Measurements from ENCODE around the gene DDAH2.

The DDAH2 gene, protein sequence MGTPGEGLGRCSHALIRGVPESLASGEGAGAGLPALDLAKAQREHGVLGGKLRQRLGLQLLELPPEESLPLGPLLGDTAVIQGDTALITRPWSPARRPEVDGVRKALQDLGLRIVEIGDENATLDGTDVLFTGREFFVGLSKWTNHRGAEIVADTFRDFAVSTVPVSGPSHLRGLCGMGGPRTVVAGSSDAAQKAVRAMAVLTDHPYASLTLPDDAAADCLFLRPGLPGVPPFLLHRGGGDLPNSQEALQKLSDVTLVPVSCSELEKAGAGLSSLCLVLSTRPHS

GRCh38 chr6:31728767-31729514 is at the start of gene DDAH2:
TSS of gene DDAH2 (minus strand) at chr6:31729299. CDS start at chr6:31729161, 138 bp downstream.
- DNase-seq = no peak

GRCh38 chr6:31778193-31778592 is 49.1 kb upstream of the DDAH2 start:
- DNase-seq = no peak

- no peak for DNase-seq
Observed at GRCh38 chr6:31777667-31778050, 48.6 kb upstream of the DDAH2 start.

DNA sequence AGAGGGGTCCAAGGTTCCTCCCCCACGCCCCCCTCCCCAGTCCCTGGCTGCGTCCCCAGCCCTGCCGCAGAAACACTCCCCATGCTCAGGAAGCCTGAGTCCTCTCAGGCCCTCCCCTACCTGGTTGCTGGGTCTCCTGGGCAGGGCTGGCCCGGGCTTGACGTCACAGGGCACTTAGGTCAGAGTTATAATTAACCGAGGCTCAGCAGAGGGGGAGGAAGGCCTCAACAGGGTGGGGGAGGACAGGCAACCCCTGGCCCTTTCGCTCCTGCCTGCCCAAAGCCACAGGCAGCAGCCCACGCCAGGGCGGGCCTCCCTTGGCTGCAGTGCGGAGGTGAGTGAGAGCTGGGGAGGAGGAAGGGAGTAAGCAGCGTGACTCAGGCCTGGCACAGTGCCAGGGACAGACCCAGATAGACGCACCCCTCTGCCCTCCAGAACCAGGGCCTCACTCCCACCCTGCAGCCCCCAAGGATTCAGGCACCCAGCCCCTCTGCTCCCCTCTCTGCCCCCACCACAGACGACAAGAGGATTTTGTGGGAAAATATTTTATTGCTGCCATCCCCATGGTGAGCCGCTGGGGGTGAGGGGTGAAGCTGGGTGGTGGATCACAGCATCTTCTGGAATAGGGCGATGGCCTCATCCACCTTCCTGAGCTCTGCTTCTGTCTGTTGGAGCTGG is 48.0 kb upstream of the DDAH2 start, which contains the start of gene VWA7:
Gene VWA7, minus strand, starts transcription at position 340 of the 678 bp plus-strand sequence. CDS start 549 bp downstream, outside the sequence.
- DNase-seq = no peak

- DNase-seq = no peak
Observed at GRCh38 chr6:31776485-31776988, 47.4 kb upstream of the DDAH2 start.

DNA sequence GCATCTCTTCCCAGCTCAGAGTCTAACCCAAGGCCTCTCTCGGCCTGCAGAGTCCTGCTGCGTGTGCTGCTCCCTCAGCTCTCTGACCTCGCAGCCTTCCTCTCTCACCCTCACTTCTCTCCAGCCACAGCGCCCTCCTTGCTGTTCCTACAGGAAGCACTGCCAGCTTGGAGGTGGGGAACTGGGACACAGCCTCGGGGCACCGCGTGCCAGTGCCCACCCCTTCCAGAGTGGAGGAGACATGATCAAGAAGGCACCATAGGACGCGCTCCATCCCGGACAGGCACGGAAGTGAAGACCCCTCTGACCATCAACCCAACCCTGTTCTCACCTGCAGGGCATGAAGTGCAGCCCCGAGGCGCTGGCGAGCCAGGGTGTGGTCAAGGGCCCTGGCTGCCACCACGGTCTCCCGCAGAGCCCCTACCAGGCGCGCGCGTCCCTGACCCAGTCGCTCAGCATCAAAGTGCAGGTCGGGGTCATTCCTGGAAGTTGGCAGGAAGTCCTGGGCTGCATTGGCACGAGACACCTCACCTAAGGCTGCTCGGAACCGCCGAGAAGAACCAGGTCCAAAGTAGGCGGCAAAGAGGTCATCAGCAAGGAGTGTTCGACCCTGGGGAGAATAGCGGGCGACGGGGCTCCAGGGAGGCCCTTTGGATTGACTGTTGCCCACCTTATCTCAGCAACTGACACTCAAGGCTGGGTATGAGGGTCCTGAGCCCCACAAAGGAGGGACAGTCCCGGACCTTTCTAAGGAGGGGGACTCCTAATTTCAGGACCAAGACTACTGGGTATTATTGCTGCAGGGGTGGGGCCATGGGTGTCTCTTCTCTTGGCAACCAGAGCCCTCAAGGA is 46.8 kb upstream of the DDAH2 start:
- DNase-seq = no peak

DNA sequence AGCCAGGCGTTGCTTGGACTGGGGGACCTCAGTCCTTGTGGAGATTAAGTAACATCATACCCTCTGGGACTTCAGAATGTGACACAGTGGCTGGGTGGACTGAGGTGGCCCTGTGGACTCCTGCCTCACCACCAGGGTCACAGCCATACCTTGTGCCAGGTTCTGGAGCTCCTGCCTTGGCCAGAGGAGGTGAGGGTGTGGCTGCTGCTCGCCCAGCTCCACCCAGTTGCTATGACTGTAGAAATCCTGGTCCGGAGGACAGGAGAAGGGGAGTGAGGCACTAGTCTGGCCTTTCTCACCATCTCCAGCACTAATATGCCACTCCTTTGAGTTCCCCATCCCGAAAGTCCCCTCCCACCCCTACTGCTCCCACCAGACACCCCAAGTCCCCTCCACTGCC is 46.1 kb upstream of the DDAH2 start:
- DNase-seq = no peak

DNA sequence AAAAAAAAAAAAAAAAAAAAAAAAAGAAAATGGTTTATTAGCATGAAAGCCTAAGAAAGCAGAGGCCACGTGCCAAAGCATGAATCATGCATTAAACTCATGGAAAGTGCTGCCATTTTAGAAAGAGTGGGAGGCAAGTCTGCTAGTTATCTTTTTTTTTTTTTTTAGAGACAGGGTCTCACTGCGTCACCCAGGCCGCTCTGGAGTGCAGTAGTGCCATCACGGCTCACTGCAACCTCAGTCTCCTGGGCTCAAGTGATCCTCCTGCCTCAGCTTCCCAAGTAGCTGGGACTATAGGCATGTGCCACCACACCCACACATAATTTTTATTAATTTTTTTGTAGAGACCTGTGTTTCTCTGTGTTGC is 42.9 kb upstream of the DDAH2 start:
- DNase-seq = no peak

DNA sequence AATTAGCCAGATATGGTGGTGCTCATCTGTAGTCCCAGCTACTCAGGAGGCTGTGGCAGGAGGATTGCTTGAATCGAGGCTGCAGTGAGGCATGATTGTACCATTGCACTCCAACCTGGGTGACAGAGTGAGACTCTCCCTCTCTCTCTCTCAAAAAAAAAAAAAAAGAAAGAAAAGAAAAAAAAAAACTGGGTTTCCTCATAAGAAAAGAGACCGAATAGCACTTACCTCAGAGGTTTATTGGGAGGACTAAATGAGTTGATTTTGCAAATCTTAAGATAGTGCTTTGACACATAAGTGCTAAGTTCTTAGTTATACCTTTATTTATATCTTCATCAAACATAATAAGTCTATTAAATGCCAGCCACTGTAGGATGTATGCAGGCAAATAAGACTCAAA is 41.8 kb upstream of the DDAH2 start:
- no peak for DNase-seq

DNA sequence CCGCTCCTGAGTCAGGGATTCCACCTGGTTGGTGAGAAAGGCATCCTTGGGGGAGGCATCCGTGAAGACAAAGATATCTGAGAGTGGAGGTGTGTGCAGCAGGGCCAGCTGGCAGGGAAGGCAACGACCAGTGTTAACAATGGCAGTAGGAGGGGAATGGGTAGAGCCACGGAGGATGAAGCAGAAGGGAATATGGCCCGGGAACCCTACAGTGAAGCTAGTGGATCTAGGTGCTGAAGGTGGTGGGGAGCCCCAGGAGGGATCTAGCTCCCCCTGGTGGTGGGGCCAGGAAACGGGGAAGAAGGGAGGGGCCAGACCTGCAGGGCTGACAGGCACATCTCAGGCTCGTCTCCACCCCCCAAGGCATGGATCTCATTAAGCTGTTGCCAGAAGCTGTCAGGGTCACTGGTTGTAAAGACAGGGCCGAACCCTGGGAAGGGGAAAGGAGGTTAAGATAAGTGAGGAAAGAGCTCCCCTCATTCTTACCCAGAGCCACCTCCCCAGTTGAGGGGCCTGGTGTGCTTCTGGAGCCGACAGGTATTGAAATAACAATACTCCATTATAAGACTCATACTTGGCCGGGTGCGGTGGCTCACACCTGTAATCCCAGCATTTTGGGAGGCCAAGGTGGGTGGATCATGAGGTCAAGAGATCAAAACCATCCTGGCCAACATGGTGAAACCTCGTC is 40.7 kb upstream of the DDAH2 start:
- no peak for DNase-seq

DNA sequence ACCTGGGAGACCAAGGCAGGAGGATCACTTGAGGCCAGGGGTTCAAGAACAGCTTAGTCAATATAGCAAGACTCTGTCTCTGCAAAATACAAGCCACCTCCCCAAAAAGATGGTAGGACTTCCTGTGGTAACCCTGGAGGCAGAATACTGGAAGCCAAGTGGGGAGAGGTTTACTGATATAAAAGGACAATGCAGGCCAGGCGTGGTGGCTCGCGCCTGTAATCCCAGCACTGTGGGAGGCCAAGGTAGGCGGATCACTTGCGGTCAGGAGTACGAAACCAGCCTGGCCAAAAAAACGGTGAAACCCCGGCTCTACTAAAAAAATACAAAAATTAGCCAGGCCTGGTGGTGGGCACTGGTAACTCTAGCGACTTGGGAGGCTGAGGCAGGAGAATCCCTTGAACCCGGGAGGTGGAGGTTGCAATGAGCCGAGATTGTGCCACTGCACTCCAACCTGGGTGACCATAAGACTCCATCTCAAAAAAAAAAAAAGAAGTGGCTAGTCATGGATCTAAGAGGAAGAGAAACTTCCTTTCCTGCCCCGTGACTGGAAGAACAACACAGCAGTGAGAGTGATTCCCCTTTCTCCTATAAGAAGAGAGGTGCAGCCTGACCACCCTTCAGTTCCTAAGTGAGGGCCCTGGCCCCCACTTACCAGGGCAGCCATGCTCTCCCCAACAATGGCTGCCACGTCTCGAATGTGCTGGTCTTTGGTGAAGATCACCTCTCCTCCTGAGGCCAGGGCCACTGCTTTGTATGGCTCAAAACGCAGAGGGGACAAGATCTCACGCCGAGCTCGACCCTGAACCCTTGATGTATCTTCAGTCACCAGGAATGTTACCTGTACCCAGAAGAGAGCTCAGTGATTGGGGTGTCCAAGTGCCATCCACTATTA is 39.5 kb upstream of the DDAH2 start:
- DNase-seq = no peak

- DNase-seq = no peak
Observed at GRCh38 chr6:31767096-31767645, 38.1 kb upstream of the DDAH2 start.

GRCh38 chr6:31765910-31766794 is 37.1 kb upstream of the DDAH2 start:
- DNase-seq = no peak

GRCh38 chr6:31765559-31765909 is 36.4 kb upstream of the DDAH2 start:
- no peak for DNase-seq

- no peak for DNase-seq
Observed at GRCh38 chr6:31764198-31764597, 35.1 kb upstream of the DDAH2 start.

GRCh38 chr6:31763619-31763940 is 34.5 kb upstream of the DDAH2 start:
- DNase-seq = no peak

- no peak for DNase-seq
Observed at GRCh38 chr6:31762878-31763618, 33.9 kb upstream of the DDAH2 start.

DNA sequence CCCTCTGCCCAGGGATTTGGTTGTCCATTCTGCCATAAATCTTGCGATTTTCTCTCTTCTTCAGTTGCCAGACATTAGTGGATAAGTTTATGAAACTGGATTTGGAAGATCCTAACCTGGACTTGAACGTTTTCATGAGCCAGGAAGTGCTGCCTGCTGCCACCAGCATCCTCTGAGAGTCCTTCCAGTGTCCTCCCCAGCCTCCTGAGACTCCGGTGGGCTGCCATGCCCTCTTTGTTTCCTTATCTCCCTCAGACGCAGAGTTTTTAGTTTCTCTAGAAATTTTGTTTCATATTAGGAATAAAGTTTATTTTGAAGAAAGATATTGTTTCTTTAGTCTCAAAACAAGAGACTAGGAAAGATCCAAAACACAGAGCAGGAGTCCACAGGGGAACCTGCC is 33.3 kb upstream of the DDAH2 start, which contains the start of gene SAPCD1:
Gene SAPCD1, plus strand, starts transcription at position 301 of the 400 bp plus-strand sequence. CDS start 399 bp downstream, outside the sequence.
- no peak for DNase-seq

- no peak for DNase-seq
Observed at GRCh38 chr6:31761343-31761742, 32.2 kb upstream of the DDAH2 start.
